ENCODE data around the gene ATP8A2. TPM values are rescaled to one million over a fixed set of nuclear protein-coding genes. Genes with fewer than 3 reads are reported as not detected.

ATP8A2 gene
- total RNA-seq, 4 donors from 2014 or later = 0.16 to 0.54 (median 0.26) TPM

- Histone ChIP-seq H3K36me3 (no peaks in the 10 kb centered on the region), H3K4me3 (no peak overlapping the region), H3K9me3 (no peaks in the 10 kb centered on the region), H3K27ac (no peak overlapping the region), H3K27me3 (peaks cover 25% of the 10 kb centered on the region), H3K4me1 (no peaks in the 10 kb centered on the region)
- no peak for ATAC-seq
- TF ChIP-seq POLR2AphosphoS5 (IDR thresholded peaks at IDR 0.05) = no peak
- TF ChIP-seq EP300 (IDR thresholded peaks at IDR 0.05) = no peak
- TF ChIP-seq CTCF (IDR thresholded peaks at IDR 0.05) = no peak
- TF ChIP-seq POLR2A (IDR thresholded peaks at IDR 0.05) = no peak
- WGBS, 2 donors (ENCODE audit: low coverage in 1 of 2) = 18 to 23% methylated on average over 12 of the region's 12 CpGs
These were observed 510.2 kb downstream of the ATP8A2 start for GRCh38 chr13:25881971-25882451.

GRCh38 chr13:25882466-25883357 lies 510.9 kb downstream of the ATP8A2 start:
- no peaks in the 10 kb centered on the region for H3K36me3 ChIP-seq
- no peaks in the 10 kb centered on the region for H3K4me1 ChIP-seq
- H3K27ac ChIP-seq = no peak overlapping the region
- TF ChIP-seq POLR2AphosphoS5 (IDR thresholded peaks at IDR 0.05) = no peak
- TF ChIP-seq EP300 (IDR thresholded peaks at IDR 0.05) = no peak
- TF ChIP-seq CTCF (IDR thresholded peaks at IDR 0.05) = no peak
- 85 to 91% methylated on average over 5 to 7 of the region's 8 CpGs for WGBS, 2 donors (ENCODE audit: low coverage in 1 of 2)
- no peak for ATAC-seq
- peaks cover 25% of the 10 kb centered on the region for H3K27me3 ChIP-seq
- no peaks in the 10 kb centered on the region for H3K9me3 ChIP-seq
- no peak overlapping the region for H3K4me3 ChIP-seq

- peaks cover 20% of the 10 kb centered on the region for H3K27me3 ChIP-seq
- WGBS, 2 donors (ENCODE audit: low coverage in 1 of 2) = 94% methylated on average over 2 of the region's 4 CpGs; no CpG with 5 or more reads in 1 of the 2 donors
- no peak for ATAC-seq
- no peaks in the 10 kb centered on the region for H3K9me3 ChIP-seq
- H3K4me3 ChIP-seq = no peak overlapping the region
- TF ChIP-seq EP300 (IDR thresholded peaks at IDR 0.05) = no peak
- no peak for TF ChIP-seq CTCF (IDR thresholded peaks at IDR 0.05)
- no peak for TF ChIP-seq POLR2AphosphoS5 (IDR thresholded peaks at IDR 0.05)
- no peak for TF ChIP-seq POLR2A (IDR thresholded peaks at IDR 0.05)
- no peak overlapping the region for H3K27ac ChIP-seq
- no peaks in the 10 kb centered on the region for H3K4me1 ChIP-seq
- H3K36me3 ChIP-seq = no peaks in the 10 kb centered on the region
These were observed 513.6 kb downstream of the ATP8A2 start for GRCh38 chr13:25885418-25885817.

- Histone ChIP-seq H3K27me3 (peaks cover 19% of the 10 kb centered on the region), H3K4me3 (no peak overlapping the region), H3K4me1 (no peaks in the 10 kb centered on the region), H3K27ac (no peak overlapping the region), H3K9me3 (no peaks in the 10 kb centered on the region), H3K36me3 (no peaks in the 10 kb centered on the region)
- 64 to 94% methylated on average over 1 to 2 of the region's 14 CpGs for WGBS, 2 donors (ENCODE audit: low coverage in 1 of 2)
- TF ChIP-seq POLR2A (IDR thresholded peaks at IDR 0.05) (no peak), CTCF (IDR thresholded peaks at IDR 0.05) (no peak), POLR2AphosphoS5 (IDR thresholded peaks at IDR 0.05) (peak; percentile 33), EP300 (IDR thresholded peaks at IDR 0.05) (no peak)
- no peak for ATAC-seq
These were observed 514.9 kb downstream of the ATP8A2 start for GRCh38 chr13:25886438-25887214.
